Measurements from ENCODE around the gene FAM193B.

DNA sequence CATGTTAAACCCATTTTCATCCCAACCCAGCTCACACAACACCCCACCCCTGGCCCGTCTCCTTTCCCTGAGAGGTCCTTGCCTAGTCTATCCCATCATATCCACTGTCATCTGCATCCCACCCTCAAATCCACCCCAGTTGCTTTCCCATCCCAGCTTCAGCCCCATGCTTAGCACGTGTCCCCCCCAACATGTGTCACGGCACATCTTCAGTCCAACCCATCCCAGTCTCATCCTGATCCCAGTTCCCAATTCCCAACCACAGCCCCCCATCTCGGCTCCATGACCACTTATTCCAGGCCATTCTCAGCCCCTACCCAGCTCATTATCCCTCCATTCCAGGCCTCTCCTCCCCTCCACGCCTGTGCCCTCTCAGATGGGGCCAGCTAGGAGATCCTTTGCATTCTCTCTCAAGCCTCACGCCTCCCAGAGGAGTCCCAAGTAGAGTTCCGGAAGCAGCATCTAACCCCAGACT lies 80.3 kb downstream of the FAM193B start:
- TF ChIP-seq, protein P1, sequence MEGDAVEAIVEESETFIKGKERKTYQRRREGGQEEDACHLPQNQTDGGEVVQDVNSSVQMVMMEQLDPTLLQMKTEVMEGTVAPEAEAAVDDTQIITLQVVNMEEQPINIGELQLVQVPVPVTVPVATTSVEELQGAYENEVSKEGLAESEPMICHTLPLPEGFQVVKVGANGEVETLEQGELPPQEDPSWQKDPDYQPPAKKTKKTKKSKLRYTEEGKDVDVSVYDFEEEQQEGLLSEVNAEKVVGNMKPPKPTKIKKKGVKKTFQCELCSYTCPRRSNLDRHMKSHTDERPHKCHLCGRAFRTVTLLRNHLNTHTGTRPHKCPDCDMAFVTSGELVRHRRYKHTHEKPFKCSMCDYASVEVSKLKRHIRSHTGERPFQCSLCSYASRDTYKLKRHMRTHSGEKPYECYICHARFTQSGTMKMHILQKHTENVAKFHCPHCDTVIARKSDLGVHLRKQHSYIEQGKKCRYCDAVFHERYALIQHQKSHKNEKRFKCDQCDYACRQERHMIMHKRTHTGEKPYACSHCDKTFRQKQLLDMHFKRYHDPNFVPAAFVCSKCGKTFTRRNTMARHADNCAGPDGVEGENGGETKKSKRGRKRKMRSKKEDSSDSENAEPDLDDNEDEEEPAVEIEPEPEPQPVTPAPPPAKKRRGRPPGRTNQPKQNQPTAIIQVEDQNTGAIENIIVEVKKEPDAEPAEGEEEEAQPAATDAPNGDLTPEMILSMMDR (IDR thresholded peaks at IDR 0.05): no peak
- TF ChIP-seq POLR2A (IDR thresholded peaks at IDR 0.05): no peak

Measured in right lobe of liver (tissue), 4 donors.